SKM-1 (cell line): ENCODE data around the gene SLC38A9.

Experiments
- DNase-seq: peaks from one replicate; lab custom pipeline; 2025; ENCODE audit not compliant: unreplicated experiment; lab: John Stamatoyannopoulos, UW

Gene SLC38A9

DNA sequence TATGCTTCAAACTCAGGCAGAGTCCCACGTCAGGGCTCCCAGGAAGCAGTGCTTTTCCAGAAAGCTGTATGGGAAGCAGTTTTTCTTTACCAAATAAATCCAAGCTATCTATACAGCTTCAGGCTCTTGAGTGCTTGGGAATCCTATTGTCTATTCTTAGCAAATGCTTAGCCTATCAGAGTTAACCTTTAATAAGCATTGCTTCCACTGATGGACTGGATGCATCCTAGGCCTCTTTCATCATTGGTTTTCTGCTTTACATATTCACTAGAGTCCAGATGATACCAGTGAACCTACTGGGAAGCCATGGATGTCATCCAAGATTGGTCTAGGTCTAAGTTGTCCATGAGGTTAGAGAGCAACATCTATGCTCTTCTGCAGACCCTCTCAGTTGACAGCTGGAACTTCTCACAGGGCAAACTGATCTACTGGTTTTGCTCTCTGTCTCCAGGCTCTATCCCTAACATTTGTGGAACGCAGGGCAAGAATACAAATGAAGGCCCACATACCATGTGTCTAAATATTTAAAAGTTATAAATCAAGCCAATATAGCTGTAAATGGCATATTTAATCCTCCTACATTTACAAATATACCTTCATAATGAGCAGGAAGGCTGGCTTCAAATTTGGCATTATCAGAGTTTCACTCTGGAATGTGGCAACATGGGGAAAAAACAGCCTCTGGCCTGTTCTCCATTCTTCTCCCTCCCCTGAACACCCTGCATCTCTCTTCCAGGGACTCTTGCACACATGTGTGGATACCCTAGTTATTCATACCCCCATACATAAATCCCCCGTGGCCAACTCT lies 127.5 kb downstream of the SLC38A9 start:
- DNase-seq, result no peak

DNA sequence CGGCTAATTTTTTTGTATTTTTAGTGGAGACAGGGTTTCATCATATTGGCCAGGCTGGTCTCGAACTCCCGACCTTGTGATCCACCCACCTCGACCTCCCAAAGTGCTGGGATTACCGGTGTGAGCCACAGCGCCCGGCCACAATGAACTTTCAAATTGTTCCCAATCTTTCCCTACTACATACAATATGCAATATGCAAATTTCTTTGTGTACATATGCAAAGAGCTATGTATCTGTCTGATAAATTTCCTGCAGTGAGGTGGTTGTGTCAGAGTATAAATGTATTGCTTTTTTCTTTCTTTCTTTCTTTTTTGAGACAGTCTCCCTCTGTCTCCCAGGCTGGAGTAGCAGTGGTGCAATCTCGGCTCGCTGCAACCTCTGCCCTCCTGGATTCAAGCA lies 128.5 kb downstream of the SLC38A9 start:
- no peak for DNase-seq

GRCh38 chr5:55582256-55582655 lies 129.9 kb downstream of the SLC38A9 start:
- no peak for DNase-seq

- DNase-seq, result no peak
Observed at GRCh38 chr5:55580042-55580441, 132.1 kb downstream of the SLC38A9 start.

DNA sequence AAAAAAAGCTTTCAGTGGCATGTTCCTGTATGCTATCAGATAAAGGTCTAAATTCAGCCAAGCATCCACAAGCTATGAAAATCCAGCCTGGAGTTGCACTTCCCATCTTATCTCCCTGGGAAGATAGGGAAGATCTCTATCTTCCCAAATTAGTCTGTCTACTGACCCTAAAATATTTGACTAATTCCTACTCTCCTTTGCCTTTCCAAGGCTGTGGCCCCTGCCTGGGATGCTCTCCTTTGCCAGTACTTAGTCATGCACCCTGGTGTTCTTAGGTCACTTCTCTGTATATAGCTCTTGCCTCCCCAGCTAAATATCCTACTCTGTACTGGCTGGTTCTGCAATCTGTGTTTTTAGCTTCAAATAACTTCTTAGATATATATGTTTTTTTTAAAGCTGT lies 133.4 kb downstream of the SLC38A9 start:
- DNase-seq, result no peak

DNA sequence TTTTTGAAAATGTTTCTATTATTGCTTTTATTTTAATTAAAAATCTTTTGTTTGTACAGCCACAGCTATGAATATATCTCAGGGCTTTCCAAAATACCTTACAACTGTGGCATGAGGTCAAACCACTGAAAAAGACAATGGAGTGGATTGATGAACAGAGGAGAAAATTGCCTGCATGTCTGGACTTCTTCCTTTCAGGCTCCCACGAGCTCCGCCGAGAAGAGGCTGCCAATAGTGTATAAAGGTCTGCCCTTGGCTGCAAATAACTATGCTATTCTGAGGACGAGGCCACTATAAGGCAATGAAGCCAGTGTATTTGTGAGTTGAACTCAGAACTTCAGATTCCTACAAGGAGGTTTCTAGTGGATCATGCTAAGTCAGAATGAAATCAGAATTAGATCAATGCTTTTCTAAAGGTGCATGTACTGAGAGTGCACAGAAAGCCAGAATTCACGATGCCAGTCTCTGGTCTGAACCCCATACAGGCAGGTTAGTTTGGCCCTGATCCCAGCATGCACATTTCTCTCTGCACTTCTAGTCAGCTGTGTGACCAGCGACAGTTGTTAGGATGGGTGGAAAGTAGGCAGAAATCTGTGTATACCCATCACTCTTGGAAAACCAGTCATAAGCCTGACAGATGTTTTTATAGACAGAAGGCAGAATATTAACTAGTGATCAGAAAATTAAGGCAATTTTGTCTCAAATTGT lies 134.6 kb downstream of the SLC38A9 start:
- DNase-seq, result no peak

GRCh38 chr5:55576661-55577060 lies 135.5 kb downstream of the SLC38A9 start:
- DNase-seq, result no peak
